Measurements from ENCODE around the gene DMBX1. TPM values are rescaled to one million over a fixed set of nuclear protein-coding genes. Genes with fewer than 3 reads are reported as not detected.
A peak's percentile ranks its signal among the peaks of the same experiment; 100 is the strongest.

DMBX1 gene
- total RNA-seq, result not detected
- not detected for polyA plus RNA-seq

GRCh38 chr1:46489638-46490405 is at the start of gene DMBX1:
DMBX1 (plus strand) TSS chr1:46489836; CDS start chr1:46507011, 17,175 bp downstream.
- H3K27me3 ChIP-seq, result peaks cover 69 to 100% (median 95%) of the 10 kb centered on the region in 3 donors
- intact Hi-C loops (cut with DNase I), result loop anchor here (2.0 kb wide), 1 partner anchor 23 kb away; no protein-coding TSS in a partner anchor
- H3K9me3 ChIP-seq, result no peaks in the 10 kb centered on the region
- H3K36me3 ChIP-seq, result no peaks in the 10 kb centered on the region
- TF ChIP-seq POLR2AphosphoS5 (IDR thresholded peaks at IDR 0.05), result no peak
- peaks cover 0 to 28% (median 22%) of the 10 kb centered on the region in 4 donors for H3K4me1 ChIP-seq
- H3K4me3 ChIP-seq, result peak within 1 kb of the TSS in 3 of 4 donors; percentile 23 to 44 (median 38)
- DNase-seq, result no peak
- 1 to 2% methylated on average over 74 of the region's 74 CpGs for WGBS, 2 donors
- no peak within 1 kb of the TSS for H3K27ac ChIP-seq

DNA sequence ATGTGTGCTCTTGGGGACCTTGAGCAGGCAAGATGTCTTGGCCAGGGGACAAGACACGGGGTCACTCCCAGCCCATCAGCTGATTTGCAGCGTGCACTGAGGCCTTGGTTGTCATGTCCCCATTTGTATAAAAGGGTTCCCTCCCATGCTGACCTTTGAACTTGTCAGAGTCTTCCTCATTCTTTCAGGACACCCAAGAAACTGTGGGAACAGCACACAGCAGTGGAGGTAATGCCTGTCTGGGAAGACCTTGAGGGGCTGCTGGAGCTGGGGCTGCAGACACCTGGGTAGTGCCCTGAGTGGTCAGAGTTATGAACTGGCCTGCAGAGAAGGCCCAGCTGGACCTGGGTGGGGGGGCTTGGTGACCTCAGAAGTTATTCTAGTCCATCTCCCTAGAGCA is 49.2 kb upstream of the DMBX1 start:
- no peak for DNase-seq
- Histone ChIP-seq H3K36me3 (no peaks in the 10 kb centered on the region), H3K27me3 (no peaks in the 10 kb centered on the region), H3K4me1 (peaks cover 0 to 9% (median 2%) of the 10 kb centered on the region in 4 donors), H3K4me3 (no peak overlapping the region), H3K27ac (no peak overlapping the region), H3K9me3 (no peaks in the 10 kb centered on the region)
- TF ChIP-seq POLR2A (IDR thresholded peaks at IDR 0.05) (no peak), EP300 (IDR thresholded peaks at IDR 0.05) (no peak), POLR2AphosphoS5 (IDR thresholded peaks at IDR 0.05) (no peak), CTCF (IDR thresholded peaks at IDR 0.05) (no peak)
- intact Hi-C loops (cut with DNase I), result no loop called here
- WGBS, 2 donors, result 77 to 88% methylated on average over 2 of the region's 2 CpGs

DNA sequence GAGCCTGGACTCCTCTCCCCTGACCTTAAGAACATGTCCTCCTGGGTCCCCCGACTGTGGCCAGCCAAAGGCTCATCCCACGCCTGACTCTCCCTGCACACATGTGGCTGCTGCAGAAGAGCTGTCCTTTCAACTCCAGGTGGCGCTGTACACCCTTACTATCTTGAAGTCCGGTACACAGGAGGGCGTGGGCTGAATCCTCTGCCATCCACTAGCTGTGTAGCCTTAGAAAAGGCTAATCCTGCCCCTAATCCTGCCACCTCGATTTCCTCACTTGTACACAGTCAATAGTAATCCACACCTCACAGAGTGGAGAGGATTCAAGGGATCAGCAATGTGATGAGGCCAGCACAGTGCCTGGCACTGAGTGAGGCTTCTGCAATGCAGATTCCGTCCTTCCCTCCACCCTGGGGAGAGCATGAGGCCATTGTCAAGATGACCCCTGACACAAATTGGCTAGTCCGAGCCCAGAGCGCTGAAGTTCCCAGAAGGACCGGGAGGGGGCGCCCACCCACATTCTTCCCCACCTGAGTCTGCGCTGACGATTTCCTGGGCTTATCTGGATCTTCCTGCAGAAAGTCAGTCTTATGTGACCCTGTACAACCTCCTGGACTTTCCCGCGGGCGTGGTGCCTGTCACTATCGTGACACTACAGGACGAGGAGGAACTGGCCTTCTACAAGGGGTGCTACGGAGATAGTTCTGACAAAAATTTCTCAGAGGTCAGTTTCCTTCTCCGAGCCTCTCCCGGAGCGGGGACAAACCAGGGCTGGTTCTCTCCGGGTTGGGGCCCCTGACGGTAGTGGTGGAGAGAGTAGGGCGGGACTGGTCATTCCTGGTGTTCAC is 47.1 kb upstream of the DMBX1 start:
- peaks cover 9 to 17% (median 16%) of the 10 kb centered on the region in 3 donors for H3K27me3 ChIP-seq
- DNase-seq, result peak; percentile 79
- no peaks in the 10 kb centered on the region for H3K36me3 ChIP-seq
- H3K4me1 ChIP-seq, result peaks cover 0 to 9% (median 6%) of the 10 kb centered on the region in 4 donors
- 6 to 8% methylated on average over 25 of the region's 25 CpGs for WGBS, 2 donors
- intact Hi-C loops (cut with DNase I), result no loop called here
- peak; percentile 48 to 95 (median 74) for TF ChIP-seq CTCF (IDR thresholded peaks at IDR 0.05)
- no peak for TF ChIP-seq POLR2A (IDR thresholded peaks at IDR 0.05)
- no peaks in the 10 kb centered on the region for H3K9me3 ChIP-seq
- no peak overlapping the region for H3K27ac ChIP-seq
- H3K4me3 ChIP-seq, result peak overlapping the region; percentile 10 to 38 (median 32)

GRCh38 chr1:46444466-46444865 is 45.2 kb upstream of the DMBX1 start:
- H3K27me3 ChIP-seq, result peaks cover 23 to 36% (median 29%) of the 10 kb centered on the region in 3 donors
- no peak for DNase-seq
- H3K4me3 ChIP-seq, result no peak overlapping the region
- H3K4me1 ChIP-seq, result peaks cover 0 to 19% (median 17%) of the 10 kb centered on the region in 4 donors
- intact Hi-C loops (cut with DNase I), result no loop called here
- no peaks in the 10 kb centered on the region for H3K9me3 ChIP-seq
- 60 to 80% methylated on average over 3 of the region's 3 CpGs for WGBS, 2 donors
- H3K36me3 ChIP-seq, result no peaks in the 10 kb centered on the region
- TF ChIP-seq POLR2AphosphoS5 (IDR thresholded peaks at IDR 0.05) (no peak), EP300 (IDR thresholded peaks at IDR 0.05) (no peak), CTCF (IDR thresholded peaks at IDR 0.05) (no peak), POLR2A (IDR thresholded peaks at IDR 0.05) (no peak)
- no peak overlapping the region for H3K27ac ChIP-seq

DNA sequence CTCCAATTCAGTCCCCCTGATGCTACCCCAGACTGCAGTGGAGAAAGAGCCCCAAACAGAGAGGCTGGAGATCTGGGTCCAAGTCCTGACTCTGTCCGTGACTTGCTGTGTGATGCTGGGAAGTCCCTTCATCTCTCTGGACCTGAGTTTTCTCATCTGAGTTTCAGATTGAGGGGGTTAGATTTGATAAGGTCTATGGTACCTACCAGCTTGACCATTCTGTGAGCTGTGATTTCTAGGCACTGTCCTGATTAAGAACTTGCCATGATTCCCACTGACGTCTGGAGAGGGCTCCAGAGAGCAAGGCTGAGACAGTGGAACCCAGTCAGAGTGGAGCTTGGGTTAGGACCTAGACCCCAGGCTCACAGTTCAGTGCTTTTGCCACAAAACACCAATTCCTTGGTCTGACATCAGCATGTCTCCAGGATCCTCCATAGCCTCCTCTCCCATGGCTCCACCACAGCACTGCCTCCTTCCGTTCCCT is 43.8 kb upstream of the DMBX1 start:
- intact Hi-C loops (cut with DNase I), result loop anchor here (5.0 kb wide), 2 partner anchors 39 to 281 kb away; no protein-coding TSS in a partner anchor
- Histone ChIP-seq H3K9me3 (no peaks in the 10 kb centered on the region), H3K36me3 (no peaks in the 10 kb centered on the region), H3K4me3 (no peak overlapping the region), H3K27ac (no peak overlapping the region), H3K4me1 (peaks cover 0 to 19% (median 17%) of the 10 kb centered on the region in 4 donors), H3K27me3 (peaks cover 23 to 49% (median 36%) of the 10 kb centered on the region in 3 donors)
- no peak for DNase-seq
- no peak for TF ChIP-seq EP300 (IDR thresholded peaks at IDR 0.05)
- TF ChIP-seq POLR2A (IDR thresholded peaks at IDR 0.05), result no peak
- no peak for TF ChIP-seq CTCF (IDR thresholded peaks at IDR 0.05)
- TF ChIP-seq POLR2AphosphoS5 (IDR thresholded peaks at IDR 0.05), result no peak
- WGBS, 2 donors, result 66 to 68% methylated on average over 3 of the region's 3 CpGs

Measured in sigmoid colon (tissue), 7 donors.